H1 (cell line): Measurements from ENCODE around the gene CCL17. TPM values are rescaled to one million over a fixed set of nuclear protein-coding genes. Genes with fewer than 3 reads are reported as not detected.

Source experiments
- CBX5 ChIP-seq: fragments of 300-800, 300-1000 bp; sonication (generic); IDR thresholded peaks from 2 replicates; pipeline ENCODE4 v1.7.1; 2016; ENCODE audit warnings: antibody characterized with exemption, low read length, low read depth
- CEBPB ChIP-seq: IDR thresholded peaks from 2 replicates; pipeline ENCODE4 v1.6.1; 2012; ENCODE audit warnings: low read depth, low read length
- EP300 ChIP-seq, 2 experiments: IDR thresholded peaks; 1 replicate in 1 of 2; 2 replicates in 1 of 2; pipeline ENCODE4 v1.6.1; 2011 to 2012; ENCODE audit warnings: low read depth in 2 of 2, low read length in 2 of 2, mild to moderate bottlenecking in 2 of 2, borderline replicate concordance in 1 of 2, inconsistent platforms in 1 of 2, moderate library complexity in 1 of 2
- POLR2A ChIP-seq, 2 experiments: IDR thresholded peaks; 1 replicate in 1 of 2; 2 replicates in 1 of 2; pipeline ENCODE4 v1.6.1; 2011; ENCODE audit warnings: low read depth in 2 of 2, low read length in 2 of 2, mild to moderate bottlenecking in 2 of 2; ENCODE audit errors: control extremely low read depth in 1 of 2
- RAD21 ChIP-seq, 2 experiments: IDR thresholded peaks in 1 of 2; conservative IDR thresholded peaks in 1 of 2; 2 replicates each; pipeline ENCODE4 v1.6.1; 2011; ENCODE audit warnings: low read depth in 2 of 2, low read length in 2 of 2, improper control_type of control experiment in 1 of 2, inconsistent platforms in 1 of 2, mild to moderate bottlenecking in 1 of 2, moderate library complexity in 1 of 2
- RBBP5 ChIP-seq: IDR thresholded peaks from 2 replicates; pipeline ENCODE4 v1.7.1; 2012; ENCODE audit warnings: low read depth, mild to moderate bottlenecking, inconsistent platforms, low read length, moderate library complexity, borderline replicate concordance
- SIX5 ChIP-seq: IDR thresholded peaks from 2 replicates; pipeline ENCODE4 v1.6.1; 2011; ENCODE audit warnings: mild to moderate bottlenecking, low read depth, low read length
- TAF7 ChIP-seq: optimal IDR thresholded peaks from 2 replicates; pipeline ENCODE3; 2011; ENCODE audit warnings: low read depth, mild to moderate bottlenecking, inconsistent platforms, low read length, moderate library complexity, borderline replicate concordance
- polyA plus RNA-seq, 7 experiments: library from polyadenylated mRNA; depleted of rRNA in 3 of 7; stranded (reverse) in 5 of 7; unstranded in 2 of 7; fragments of >200 nt in 5 of 7; fragments of 200-250 nt in 2 of 7; gene quantifications; 1 replicate in 5 of 7; 2 replicates in 1 of 7; 4 replicates in 1 of 7; pipeline versions ENCODE4 v1.2.1 to v1.2.3, GENCODE V29; 2011 to 2013; ENCODE audit warnings: missing spikeins in 2 of 7, mixed read lengths in 2 of 7
- total RNA-seq: library from RNA; stranded (reverse); fragmentation: NEBNext Ultra II Directional; extraction: Animal tissue kit (Norgen Biotek cat#: 25700); gene quantifications from 2 replicates; pipeline ENCODE4 v1.2.1, GENCODE V29; 2021

Gene CCL17
- total and polyA plus RNA-seq, 2 of the 8 experiments (the other 6 are each of a cell fraction or from before 2014, with no cell fraction given) = not detected

- TF ChIP-seq RBBP5 = no peak
- no peak for TF ChIP-seq RAD21 (IDR thresholded peaks at IDR 0.05 in 1 of 2, conservative IDR thresholded peaks at IDR 0.05 in 1 of 2; ENCODE audit: low read depth in 2 of 2, low read length in 2 of 2)
- TF ChIP-seq POLR2A (IDR thresholded peaks at IDR 0.05; ENCODE audit: control extremely low read depth in 1 of 2, low read depth in 2 of 2, low read length in 2 of 2) = no peak
- TF ChIP-seq TAF7 = no peak
- no peak for TF ChIP-seq SIX5
- TF ChIP-seq CEBPB = no peak
- TF ChIP-seq EP300 (IDR thresholded peaks at IDR 0.05; ENCODE audit: borderline replicate concordance in 1 of 2, low read depth in 2 of 2, low read length in 2 of 2) = no peak
- TF ChIP-seq CBX5 = no peak
These were observed 42.1 kb downstream of the CCL17 start (continued) for GRCh38 chr16:57446531-57447185.
